SU-DHL-6 (cell line): ENCODE data around the gene AMER2.

Experiments used
- EZH2phosphoT487 ChIP-seq: fragments of 200-600 bp; sonication (generic), shearing (Covaris generic); conservative IDR thresholded peaks from 2 replicates; pipeline ENCODE4 v1.6.1; 2018; ENCODE audit warnings: mild to moderate bottlenecking, antibody characterized with exemption, low read length, moderate library complexity, mixed read lengths
- TF ChIP-seq, protein P1 (sequence below): fragments of 200-600 bp; sonication (generic); IDR thresholded peaks from one replicate; pipeline ENCODE4 v1.5.1; 2017; ENCODE audit warnings: antibody characterized with exemption, mild to moderate bottlenecking, low read length, moderate library complexity; ENCODE audit not compliant: insufficient read depth, poor library complexity, severe bottlenecking

DNA sequence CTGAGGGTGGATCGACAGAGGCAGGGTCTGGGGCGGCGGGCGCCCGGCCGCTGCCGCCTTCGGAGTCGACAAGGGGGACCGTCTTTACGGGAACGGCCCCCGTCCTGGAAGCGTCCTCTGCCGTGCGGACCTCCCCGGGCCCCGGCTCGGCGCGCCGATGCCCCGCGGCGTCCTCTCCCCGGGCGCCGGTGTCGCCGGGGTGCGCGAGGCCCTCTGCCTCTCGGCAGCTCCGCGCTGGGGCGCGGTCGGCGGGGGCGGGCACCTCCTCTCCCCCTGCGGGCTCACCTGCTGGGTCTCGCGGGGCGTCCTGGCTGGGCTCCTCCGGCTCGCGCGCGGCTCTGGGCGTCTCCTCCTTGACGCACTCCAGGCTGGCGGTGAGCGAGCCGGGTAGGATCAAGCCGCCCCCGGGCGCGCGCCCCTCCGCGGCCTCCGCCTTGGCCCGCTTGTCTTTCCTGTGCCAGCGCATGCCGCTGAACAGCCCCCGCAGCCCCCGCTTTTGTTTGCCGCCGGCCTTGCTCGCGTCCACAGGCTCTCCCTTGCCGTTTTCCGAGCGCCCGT lies 1.5 kb downstream of the AMER2 start:
- TF ChIP-seq, protein P1, sequence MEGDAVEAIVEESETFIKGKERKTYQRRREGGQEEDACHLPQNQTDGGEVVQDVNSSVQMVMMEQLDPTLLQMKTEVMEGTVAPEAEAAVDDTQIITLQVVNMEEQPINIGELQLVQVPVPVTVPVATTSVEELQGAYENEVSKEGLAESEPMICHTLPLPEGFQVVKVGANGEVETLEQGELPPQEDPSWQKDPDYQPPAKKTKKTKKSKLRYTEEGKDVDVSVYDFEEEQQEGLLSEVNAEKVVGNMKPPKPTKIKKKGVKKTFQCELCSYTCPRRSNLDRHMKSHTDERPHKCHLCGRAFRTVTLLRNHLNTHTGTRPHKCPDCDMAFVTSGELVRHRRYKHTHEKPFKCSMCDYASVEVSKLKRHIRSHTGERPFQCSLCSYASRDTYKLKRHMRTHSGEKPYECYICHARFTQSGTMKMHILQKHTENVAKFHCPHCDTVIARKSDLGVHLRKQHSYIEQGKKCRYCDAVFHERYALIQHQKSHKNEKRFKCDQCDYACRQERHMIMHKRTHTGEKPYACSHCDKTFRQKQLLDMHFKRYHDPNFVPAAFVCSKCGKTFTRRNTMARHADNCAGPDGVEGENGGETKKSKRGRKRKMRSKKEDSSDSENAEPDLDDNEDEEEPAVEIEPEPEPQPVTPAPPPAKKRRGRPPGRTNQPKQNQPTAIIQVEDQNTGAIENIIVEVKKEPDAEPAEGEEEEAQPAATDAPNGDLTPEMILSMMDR: no peak
- TF ChIP-seq EZH2phosphoT487: no peak
